WTC11 (cell line): Measurements from ENCODE around the gene ASB8. TPM values are rescaled to one million over a fixed set of nuclear protein-coding genes. Genes with fewer than 3 reads are reported as not detected.

Experiments
- ATAC-seq: fragments of 200-7000 bp; cut with Tn5 transposase; 2 replicates; pipeline ENCODE4 v1.10.0; 2021; ENCODE audit warnings: mild to moderate bottlenecking, moderate library complexity
- CTCF ChIA-PET: fragments of 300-600 bp; sonication (Branson Sonifier 250); formaldehyde crosslinking; loops from one replicate; lab custom pipeline; 2021; ENCODE audit warnings: antibody characterized with exemption; lab: Charles Lee
- POLR2A ChIA-PET: fragments of 350-600 bp; sonication (Branson Sonifier 250); formaldehyde crosslinking; loops from one replicate; lab custom pipeline; 2021; ENCODE audit warnings: antibody characterized with exemption; lab: Charles Lee
- DNase-seq: peaks from one replicate; pipeline ENCODE4 v3.0.0; 2021; ENCODE audit warnings: low spot score
- H3K27ac Mint-ChIP-seq: 2 replicates; pipeline ENCODE4 v1.8.0; 2021; ENCODE audit warnings: mixed read lengths
- H3K27me3 Mint-ChIP-seq: 2 replicates; pipeline ENCODE4 v1.8.0; 2021; ENCODE audit warnings: low read depth, mild to moderate bottlenecking, moderate library complexity, mixed read lengths
- H3K36me3 Mint-ChIP-seq: 2 replicates; pipeline ENCODE4 v1.8.0; 2021; ENCODE audit warnings: mixed read lengths
- H3K4me1 Mint-ChIP-seq: 2 replicates; pipeline ENCODE4 v1.8.0; 2022; ENCODE audit warnings: mixed read lengths
- H3K4me3 Mint-ChIP-seq: 2 replicates; pipeline ENCODE4 v1.8.0; 2021; ENCODE audit warnings: mild to moderate bottlenecking, moderate library complexity, mixed read lengths
- H3K9me3 Mint-ChIP-seq: 2 replicates; pipeline ENCODE4 v1.8.0; 2021; ENCODE audit warnings: mixed read lengths
- ATF1 ChIP-seq: sonication (generic); formaldehyde crosslinking; IDR thresholded peaks from 2 replicates; pipeline ENCODE4 v1.8.1; 2023; ENCODE audit warnings: mild to moderate bottlenecking, moderate library complexity, missing genetic modification reagents
- CREB1 ChIP-seq: sonication (generic); formaldehyde crosslinking; IDR thresholded peaks from 2 replicates; pipeline ENCODE4 v1.8.0; 2023; ENCODE audit warnings: mild to moderate bottlenecking, missing genetic modification reagents
- ESRRA ChIP-seq: sonication (generic); formaldehyde crosslinking; IDR thresholded peaks from 2 replicates; pipeline ENCODE4 v1.8.1; 2022; ENCODE audit warnings: mild to moderate bottlenecking, missing genetic modification reagents, borderline replicate concordance
- GTF2I ChIP-seq: fragments of 250-450 bp; sonication (Bioruptor Pico); conservative IDR thresholded peaks from 2 replicates; pipeline ENCODE4 v1.4.0; 2021; ENCODE audit warnings: mild to moderate bottlenecking
- MYBL2 ChIP-seq: sonication (generic); formaldehyde crosslinking; IDR thresholded peaks from 2 replicates; pipeline ENCODE4 v1.8.1; 2023; ENCODE audit warnings: mild to moderate bottlenecking, moderate library complexity, missing genetic modification reagents
- NFE2L1 ChIP-seq: sonication (generic); formaldehyde crosslinking; IDR thresholded peaks from 2 replicates; pipeline ENCODE4 v1.8.1; 2023; ENCODE audit warnings: missing genetic modification reagents
- OVOL2 ChIP-seq: fragments of 250-450 bp; sonication (Bioruptor Pico); IDR thresholded peaks from 2 replicates; pipeline ENCODE4 v1.9.0; 2021; ENCODE audit warnings: mild to moderate bottlenecking, borderline replicate concordance
- SMAD3 ChIP-seq: sonication (generic); formaldehyde crosslinking; IDR thresholded peaks from 2 replicates; pipeline ENCODE4 v1.8.0; 2022; ENCODE audit warnings: missing genetic modification reagents, mild to moderate bottlenecking, borderline replicate concordance
- total RNA-seq: library from RNA; stranded (reverse); gene quantifications from 3 replicates; pipeline ENCODE4 v1.2.3, GENCODE V29; 2021
- TF ChIP-seq, protein P1 (sequence below): sonication (generic); formaldehyde crosslinking; IDR thresholded peaks from 2 replicates; pipeline ENCODE4 v1.8.1; 2022; ENCODE audit warnings: low read depth, mild to moderate bottlenecking, moderate library complexity, missing genetic modification reagents, borderline replicate concordance
- TF ChIP-seq, protein P2 (sequence below): sonication (generic); formaldehyde crosslinking; IDR thresholded peaks from 2 replicates; pipeline ENCODE4 v1.8.0; 2022; ENCODE audit warnings: mild to moderate bottlenecking, missing genetic modification reagents
- TF ChIP-seq, protein P3 (sequence below): sonication (generic); formaldehyde crosslinking; IDR thresholded peaks from 2 replicates; pipeline ENCODE4 v1.8.1; 2023; ENCODE audit warnings: mild to moderate bottlenecking, missing genetic modification reagents
- TF ChIP-seq, protein P4 (sequence below): sonication (generic); formaldehyde crosslinking; conservative IDR thresholded peaks from 2 replicates; pipeline ENCODE4 v1.8.1; 2023; ENCODE audit warnings: mild to moderate bottlenecking, low read depth, missing genetic modification reagents, moderate library complexity
- TF ChIP-seq, protein P5 (sequence below): sonication (generic); formaldehyde crosslinking; IDR thresholded peaks from 2 replicates; pipeline ENCODE4 v1.8.0; 2022; ENCODE audit warnings: missing genetic modification reagents
- TF ChIP-seq, protein P6 (sequence below): sonication (generic); formaldehyde crosslinking; IDR thresholded peaks from 2 replicates; pipeline ENCODE4 v1.8.1; 2023; ENCODE audit warnings: mild to moderate bottlenecking, missing genetic modification reagents, moderate library complexity
- TF ChIP-seq, protein P7 (sequence below): fragments of 250-450 bp; sonication (Bioruptor Pico); IDR thresholded peaks from 2 replicates; pipeline ENCODE4 v2.1.2; 2022; ENCODE audit warnings: mild to moderate bottlenecking, moderate library complexity
- TF ChIP-seq, protein P8 (sequence below): sonication (generic); formaldehyde crosslinking; IDR thresholded peaks from 2 replicates; pipeline ENCODE4 v1.8.0; 2023; ENCODE audit warnings: missing genetic modification reagents, mild to moderate bottlenecking, borderline replicate concordance

The ASB8 gene
- total RNA-seq, 1 experiment from 2014 or later: 7.4 TPM

DNA sequence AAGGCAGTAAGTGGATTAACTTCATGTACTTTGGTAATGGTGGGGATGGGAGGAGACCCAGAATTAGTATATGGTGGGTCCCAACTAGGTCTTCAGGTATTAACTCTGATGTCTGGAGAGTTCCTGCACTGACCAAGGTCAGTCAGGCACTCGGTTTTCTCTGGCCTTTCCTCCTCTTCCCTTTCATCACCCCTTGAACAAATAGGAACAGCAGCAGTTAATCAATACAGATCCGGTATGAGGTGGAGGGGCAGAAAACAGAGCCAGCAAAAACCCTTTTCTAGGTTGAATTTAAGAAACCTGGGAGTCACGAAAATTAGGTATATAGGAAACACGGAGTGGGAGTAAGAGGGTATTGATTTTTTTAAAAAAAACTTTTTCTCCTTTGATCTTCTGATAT is 34.1 kb downstream of the ASB8 start:
- TF ChIP-seq, protein P1, sequence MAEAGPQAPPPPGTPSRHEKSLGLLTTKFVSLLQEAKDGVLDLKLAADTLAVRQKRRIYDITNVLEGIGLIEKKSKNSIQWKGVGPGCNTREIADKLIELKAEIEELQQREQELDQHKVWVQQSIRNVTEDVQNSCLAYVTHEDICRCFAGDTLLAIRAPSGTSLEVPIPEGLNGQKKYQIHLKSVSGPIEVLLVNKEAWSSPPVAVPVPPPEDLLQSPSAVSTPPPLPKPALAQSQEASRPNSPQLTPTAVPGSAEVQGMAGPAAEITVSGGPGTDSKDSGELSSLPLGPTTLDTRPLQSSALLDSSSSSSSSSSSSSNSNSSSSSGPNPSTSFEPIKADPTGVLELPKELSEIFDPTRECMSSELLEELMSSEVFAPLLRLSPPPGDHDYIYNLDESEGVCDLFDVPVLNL (CRISPR knock-in tag): no peak
- TF ChIP-seq, protein P2, sequence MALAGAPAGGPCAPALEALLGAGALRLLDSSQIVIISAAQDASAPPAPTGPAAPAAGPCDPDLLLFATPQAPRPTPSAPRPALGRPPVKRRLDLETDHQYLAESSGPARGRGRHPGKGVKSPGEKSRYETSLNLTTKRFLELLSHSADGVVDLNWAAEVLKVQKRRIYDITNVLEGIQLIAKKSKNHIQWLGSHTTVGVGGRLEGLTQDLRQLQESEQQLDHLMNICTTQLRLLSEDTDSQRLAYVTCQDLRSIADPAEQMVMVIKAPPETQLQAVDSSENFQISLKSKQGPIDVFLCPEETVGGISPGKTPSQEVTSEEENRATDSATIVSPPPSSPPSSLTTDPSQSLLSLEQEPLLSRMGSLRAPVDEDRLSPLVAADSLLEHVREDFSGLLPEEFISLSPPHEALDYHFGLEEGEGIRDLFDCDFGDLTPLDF (CRISPR knock-in tag): no peak
- TF ChIP-seq, protein P3, sequence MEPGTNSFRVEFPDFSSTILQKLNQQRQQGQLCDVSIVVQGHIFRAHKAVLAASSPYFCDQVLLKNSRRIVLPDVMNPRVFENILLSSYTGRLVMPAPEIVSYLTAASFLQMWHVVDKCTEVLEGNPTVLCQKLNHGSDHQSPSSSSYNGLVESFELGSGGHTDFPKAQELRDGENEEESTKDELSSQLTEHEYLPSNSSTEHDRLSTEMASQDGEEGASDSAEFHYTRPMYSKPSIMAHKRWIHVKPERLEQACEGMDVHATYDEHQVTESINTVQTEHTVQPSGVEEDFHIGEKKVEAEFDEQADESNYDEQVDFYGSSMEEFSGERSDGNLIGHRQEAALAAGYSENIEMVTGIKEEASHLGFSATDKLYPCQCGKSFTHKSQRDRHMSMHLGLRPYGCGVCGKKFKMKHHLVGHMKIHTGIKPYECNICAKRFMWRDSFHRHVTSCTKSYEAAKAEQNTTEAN: no peak
- TF ChIP-seq GTF2I (CRISPR knock-in tag) (no peak), CREB1 (no peak), MYBL2 (CRISPR knock-in tag) (no peak), SMAD3 (CRISPR knock-in tag) (no peak), NFE2L1 (CRISPR knock-in tag) (no peak), OVOL2 (CRISPR knock-in tag) (no peak), ATF1 (CRISPR knock-in tag) (no peak), ESRRA (CRISPR knock-in tag) (no peak)
- TF ChIP-seq, protein P4, sequence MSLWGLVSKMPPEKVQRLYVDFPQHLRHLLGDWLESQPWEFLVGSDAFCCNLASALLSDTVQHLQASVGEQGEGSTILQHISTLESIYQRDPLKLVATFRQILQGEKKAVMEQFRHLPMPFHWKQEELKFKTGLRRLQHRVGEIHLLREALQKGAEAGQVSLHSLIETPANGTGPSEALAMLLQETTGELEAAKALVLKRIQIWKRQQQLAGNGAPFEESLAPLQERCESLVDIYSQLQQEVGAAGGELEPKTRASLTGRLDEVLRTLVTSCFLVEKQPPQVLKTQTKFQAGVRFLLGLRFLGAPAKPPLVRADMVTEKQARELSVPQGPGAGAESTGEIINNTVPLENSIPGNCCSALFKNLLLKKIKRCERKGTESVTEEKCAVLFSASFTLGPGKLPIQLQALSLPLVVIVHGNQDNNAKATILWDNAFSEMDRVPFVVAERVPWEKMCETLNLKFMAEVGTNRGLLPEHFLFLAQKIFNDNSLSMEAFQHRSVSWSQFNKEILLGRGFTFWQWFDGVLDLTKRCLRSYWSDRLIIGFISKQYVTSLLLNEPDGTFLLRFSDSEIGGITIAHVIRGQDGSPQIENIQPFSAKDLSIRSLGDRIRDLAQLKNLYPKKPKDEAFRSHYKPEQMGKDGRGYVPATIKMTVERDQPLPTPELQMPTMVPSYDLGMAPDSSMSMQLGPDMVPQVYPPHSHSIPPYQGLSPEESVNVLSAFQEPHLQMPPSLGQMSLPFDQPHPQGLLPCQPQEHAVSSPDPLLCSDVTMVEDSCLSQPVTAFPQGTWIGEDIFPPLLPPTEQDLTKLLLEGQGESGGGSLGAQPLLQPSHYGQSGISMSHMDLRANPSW (CRISPR knock-in tag): no peak
- TF ChIP-seq, protein P5, sequence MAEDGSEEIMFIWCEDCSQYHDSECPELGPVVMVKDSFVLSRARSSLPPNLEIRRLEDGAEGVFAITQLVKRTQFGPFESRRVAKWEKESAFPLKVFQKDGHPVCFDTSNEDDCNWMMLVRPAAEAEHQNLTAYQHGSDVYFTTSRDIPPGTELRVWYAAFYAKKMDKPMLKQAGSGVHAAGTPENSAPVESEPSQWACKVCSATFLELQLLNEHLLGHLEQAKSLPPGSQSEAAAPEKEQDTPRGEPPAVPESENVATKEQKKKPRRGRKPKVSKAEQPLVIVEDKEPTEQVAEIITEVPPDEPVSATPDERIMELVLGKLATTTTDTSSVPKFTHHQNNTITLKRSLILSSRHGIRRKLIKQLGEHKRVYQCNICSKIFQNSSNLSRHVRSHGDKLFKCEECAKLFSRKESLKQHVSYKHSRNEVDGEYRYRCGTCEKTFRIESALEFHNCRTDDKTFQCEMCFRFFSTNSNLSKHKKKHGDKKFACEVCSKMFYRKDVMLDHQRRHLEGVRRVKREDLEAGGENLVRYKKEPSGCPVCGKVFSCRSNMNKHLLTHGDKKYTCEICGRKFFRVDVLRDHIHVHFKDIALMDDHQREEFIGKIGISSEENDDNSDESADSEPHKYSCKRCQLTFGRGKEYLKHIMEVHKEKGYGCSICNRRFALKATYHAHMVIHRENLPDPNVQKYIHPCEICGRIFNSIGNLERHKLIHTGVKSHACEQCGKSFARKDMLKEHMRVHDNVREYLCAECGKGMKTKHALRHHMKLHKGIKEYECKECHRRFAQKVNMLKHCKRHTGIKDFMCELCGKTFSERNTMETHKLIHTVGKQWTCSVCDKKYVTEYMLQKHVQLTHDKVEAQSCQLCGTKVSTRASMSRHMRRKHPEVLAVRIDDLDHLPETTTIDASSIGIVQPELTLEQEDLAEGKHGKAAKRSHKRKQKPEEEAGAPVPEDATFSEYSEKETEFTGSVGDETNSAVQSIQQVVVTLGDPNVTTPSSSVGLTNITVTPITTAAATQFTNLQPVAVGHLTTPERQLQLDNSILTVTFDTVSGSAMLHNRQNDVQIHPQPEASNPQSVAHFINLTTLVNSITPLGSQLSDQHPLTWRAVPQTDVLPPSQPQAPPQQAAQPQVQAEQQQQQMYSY (CRISPR knock-in tag): no peak
- TF ChIP-seq, protein P6, sequence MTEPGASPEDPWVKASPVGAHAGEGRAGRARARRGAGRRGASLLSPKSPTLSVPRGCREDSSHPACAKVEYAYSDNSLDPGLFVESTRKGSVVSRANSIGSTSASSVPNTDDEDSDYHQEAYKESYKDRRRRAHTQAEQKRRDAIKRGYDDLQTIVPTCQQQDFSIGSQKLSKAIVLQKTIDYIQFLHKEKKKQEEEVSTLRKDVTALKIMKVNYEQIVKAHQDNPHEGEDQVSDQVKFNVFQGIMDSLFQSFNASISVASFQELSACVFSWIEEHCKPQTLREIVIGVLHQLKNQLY (CRISPR knock-in tag): no peak
- TF ChIP-seq, protein P7, sequence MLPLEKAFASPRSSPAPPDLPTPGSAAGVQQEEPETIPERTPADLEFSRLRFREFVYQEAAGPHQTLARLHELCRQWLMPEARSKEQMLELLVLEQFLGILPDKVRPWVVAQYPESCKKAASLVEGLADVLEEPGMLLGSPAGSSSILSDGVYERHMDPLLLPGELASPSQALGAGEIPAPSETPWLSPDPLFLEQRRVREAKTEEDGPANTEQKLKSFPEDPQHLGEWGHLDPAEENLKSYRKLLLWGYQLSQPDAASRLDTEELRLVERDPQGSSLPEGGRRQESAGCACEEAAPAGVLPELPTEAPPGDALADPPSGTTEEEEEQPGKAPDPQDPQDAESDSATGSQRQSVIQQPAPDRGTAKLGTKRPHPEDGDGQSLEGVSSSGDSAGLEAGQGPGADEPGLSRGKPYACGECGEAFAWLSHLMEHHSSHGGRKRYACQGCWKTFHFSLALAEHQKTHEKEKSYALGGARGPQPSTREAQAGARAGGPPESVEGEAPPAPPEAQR (CRISPR knock-in tag): no peak
- TF ChIP-seq, protein P8, sequence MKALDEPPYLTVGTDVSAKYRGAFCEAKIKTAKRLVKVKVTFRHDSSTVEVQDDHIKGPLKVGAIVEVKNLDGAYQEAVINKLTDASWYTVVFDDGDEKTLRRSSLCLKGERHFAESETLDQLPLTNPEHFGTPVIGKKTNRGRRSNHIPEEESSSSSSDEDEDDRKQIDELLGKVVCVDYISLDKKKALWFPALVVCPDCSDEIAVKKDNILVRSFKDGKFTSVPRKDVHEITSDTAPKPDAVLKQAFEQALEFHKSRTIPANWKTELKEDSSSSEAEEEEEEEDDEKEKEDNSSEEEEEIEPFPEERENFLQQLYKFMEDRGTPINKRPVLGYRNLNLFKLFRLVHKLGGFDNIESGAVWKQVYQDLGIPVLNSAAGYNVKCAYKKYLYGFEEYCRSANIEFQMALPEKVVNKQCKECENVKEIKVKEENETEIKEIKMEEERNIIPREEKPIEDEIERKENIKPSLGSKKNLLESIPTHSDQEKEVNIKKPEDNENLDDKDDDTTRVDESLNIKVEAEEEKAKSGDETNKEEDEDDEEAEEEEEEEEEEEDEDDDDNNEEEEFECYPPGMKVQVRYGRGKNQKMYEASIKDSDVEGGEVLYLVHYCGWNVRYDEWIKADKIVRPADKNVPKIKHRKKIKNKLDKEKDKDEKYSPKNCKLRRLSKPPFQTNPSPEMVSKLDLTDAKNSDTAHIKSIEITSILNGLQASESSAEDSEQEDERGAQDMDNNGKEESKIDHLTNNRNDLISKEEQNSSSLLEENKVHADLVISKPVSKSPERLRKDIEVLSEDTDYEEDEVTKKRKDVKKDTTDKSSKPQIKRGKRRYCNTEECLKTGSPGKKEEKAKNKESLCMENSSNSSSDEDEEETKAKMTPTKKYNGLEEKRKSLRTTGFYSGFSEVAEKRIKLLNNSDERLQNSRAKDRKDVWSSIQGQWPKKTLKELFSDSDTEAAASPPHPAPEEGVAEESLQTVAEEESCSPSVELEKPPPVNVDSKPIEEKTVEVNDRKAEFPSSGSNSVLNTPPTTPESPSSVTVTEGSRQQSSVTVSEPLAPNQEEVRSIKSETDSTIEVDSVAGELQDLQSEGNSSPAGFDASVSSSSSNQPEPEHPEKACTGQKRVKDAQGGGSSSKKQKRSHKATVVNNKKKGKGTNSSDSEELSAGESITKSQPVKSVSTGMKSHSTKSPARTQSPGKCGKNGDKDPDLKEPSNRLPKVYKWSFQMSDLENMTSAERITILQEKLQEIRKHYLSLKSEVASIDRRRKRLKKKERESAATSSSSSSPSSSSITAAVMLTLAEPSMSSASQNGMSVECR (CRISPR knock-in tag): no peak
- Mint-ChIP-seq H3K4me1 (peaks cover 16% of the 10 kb centered on the region), H3K27me3 (no peaks in the 10 kb centered on the region), H3K36me3 (peaks cover 39% of the 10 kb centered on the region), H3K4me3 (no peak overlapping the region), H3K27ac (no peak overlapping the region), H3K9me3 (no peaks in the 10 kb centered on the region)
- CTCF ChIA-PET: no interaction called here
- POLR2A ChIA-PET: no interaction called here
- DNase-seq (no peak), ATAC-seq (no peak)
